Type B pancreatic cell (in vitro differentiated cells): ENCODE results near the gene PRKN. TPM values are rescaled to one million over a fixed set of nuclear protein-coding genes. Genes with fewer than 3 reads are reported as not detected.

ENCODE experiments used
- DNase-seq: peaks from one replicate; pipeline ENCODE4 v3.0.0; 2021; ENCODE audit warnings: mixed read lengths; ENCODE audit not compliant: unreplicated experiment; ENCODE audit errors: extremely low spot score
- H3K27ac Mint-ChIP-seq: 2 replicates; pipeline ENCODE4 v1.8.0; 2021; ENCODE audit warnings: mild to moderate bottlenecking, mixed read lengths
- H3K27me3 Mint-ChIP-seq: 2 replicates; pipeline ENCODE4 v1.8.0; 2021; ENCODE audit warnings: mixed read lengths
- H3K36me3 Mint-ChIP-seq: 2 replicates; pipeline ENCODE4 v1.8.0; 2021; ENCODE audit warnings: mixed read lengths
- H3K4me1 Mint-ChIP-seq: one replicate; pipeline ENCODE4 v1.8.0; 2021; ENCODE audit warnings: mixed read lengths; ENCODE audit not compliant: unreplicated experiment
- H3K4me3 Mint-ChIP-seq: 2 replicates; pipeline ENCODE4 v1.8.0; 2021; ENCODE audit warnings: mild to moderate bottlenecking, mixed read lengths
- H3K9me3 Mint-ChIP-seq: 2 replicates; pipeline ENCODE4 v1.8.0; 2021; ENCODE audit warnings: mixed read lengths
- total RNA-seq: library from RNA; stranded (reverse); gene quantifications from 2 replicates; pipeline ENCODE4 v1.2.1, GENCODE V29; 2021; ENCODE audit warnings: low replicate concordance
- TF ChIP-seq, protein P1 (sequence below): fragments of 200-600 bp; sonication (generic); conservative IDR thresholded peaks from 2 replicates; pipeline ENCODE4 v1.5.0; 2021; ENCODE audit warnings: antibody characterized with exemption, mild to moderate bottlenecking

PRKN gene
- total RNA-seq, 1 donor from 2014 or later: 6.2 TPM

- Mint-ChIP-seq H3K4me3 (no peak overlapping the region), H3K36me3 (no peaks in the 10 kb centered on the region), H3K9me3 (no peaks in the 10 kb centered on the region), H3K4me1 (no peaks in the 10 kb centered on the region), H3K27me3 (no peaks in the 10 kb centered on the region), H3K27ac (no peak overlapping the region)
- TF ChIP-seq, protein P1, sequence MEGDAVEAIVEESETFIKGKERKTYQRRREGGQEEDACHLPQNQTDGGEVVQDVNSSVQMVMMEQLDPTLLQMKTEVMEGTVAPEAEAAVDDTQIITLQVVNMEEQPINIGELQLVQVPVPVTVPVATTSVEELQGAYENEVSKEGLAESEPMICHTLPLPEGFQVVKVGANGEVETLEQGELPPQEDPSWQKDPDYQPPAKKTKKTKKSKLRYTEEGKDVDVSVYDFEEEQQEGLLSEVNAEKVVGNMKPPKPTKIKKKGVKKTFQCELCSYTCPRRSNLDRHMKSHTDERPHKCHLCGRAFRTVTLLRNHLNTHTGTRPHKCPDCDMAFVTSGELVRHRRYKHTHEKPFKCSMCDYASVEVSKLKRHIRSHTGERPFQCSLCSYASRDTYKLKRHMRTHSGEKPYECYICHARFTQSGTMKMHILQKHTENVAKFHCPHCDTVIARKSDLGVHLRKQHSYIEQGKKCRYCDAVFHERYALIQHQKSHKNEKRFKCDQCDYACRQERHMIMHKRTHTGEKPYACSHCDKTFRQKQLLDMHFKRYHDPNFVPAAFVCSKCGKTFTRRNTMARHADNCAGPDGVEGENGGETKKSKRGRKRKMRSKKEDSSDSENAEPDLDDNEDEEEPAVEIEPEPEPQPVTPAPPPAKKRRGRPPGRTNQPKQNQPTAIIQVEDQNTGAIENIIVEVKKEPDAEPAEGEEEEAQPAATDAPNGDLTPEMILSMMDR: no peak
- no peak for DNase-seq
Measured at GRCh38 chr6:162273986-162274385, 453.6 kb downstream of the PRKN start.

- DNase-seq: no peak
- no peaks in the 10 kb centered on the region for H3K4me1 Mint-ChIP-seq
- H3K27ac Mint-ChIP-seq: no peak overlapping the region
- no peaks in the 10 kb centered on the region for H3K9me3 Mint-ChIP-seq
- no peaks in the 10 kb centered on the region for H3K27me3 Mint-ChIP-seq
- TF ChIP-seq, protein P1: no peak
- no peak overlapping the region for H3K4me3 Mint-ChIP-seq
- H3K36me3 Mint-ChIP-seq: no peaks in the 10 kb centered on the region
Measured at GRCh38 chr6:162271922-162272321, 455.6 kb downstream of the PRKN start.

- H3K27ac Mint-ChIP-seq: no peak overlapping the region
- no peak for DNase-seq
- TF ChIP-seq, protein P1: no peak
- H3K27me3 Mint-ChIP-seq: no peaks in the 10 kb centered on the region
- no peaks in the 10 kb centered on the region for H3K4me1 Mint-ChIP-seq
- H3K36me3 Mint-ChIP-seq: no peaks in the 10 kb centered on the region
- no peaks in the 10 kb centered on the region for H3K9me3 Mint-ChIP-seq
- no peak overlapping the region for H3K4me3 Mint-ChIP-seq
Measured at GRCh38 chr6:162270966-162271365, 456.6 kb downstream of the PRKN start.

GRCh38 chr6:162267641-162268040 is 459.9 kb downstream of the PRKN start:
- Mint-ChIP-seq H3K9me3 (peaks cover 10% of the 10 kb centered on the region), H3K4me3 (no peak overlapping the region), H3K27ac (no peak overlapping the region), H3K36me3 (peaks cover 4% of the 10 kb centered on the region), H3K4me1 (peaks cover 6% of the 10 kb centered on the region), H3K27me3 (no peaks in the 10 kb centered on the region)
- TF ChIP-seq, protein P1: no peak
- DNase-seq: no peak

- H3K27me3 Mint-ChIP-seq: no peaks in the 10 kb centered on the region
- H3K9me3 Mint-ChIP-seq: peaks cover 10% of the 10 kb centered on the region
- no peak for DNase-seq
- H3K36me3 Mint-ChIP-seq: peaks cover 4% of the 10 kb centered on the region
- peaks cover 6% of the 10 kb centered on the region for H3K4me1 Mint-ChIP-seq
- H3K27ac Mint-ChIP-seq: no peak overlapping the region
- TF ChIP-seq, protein P1: no peak
- no peak overlapping the region for H3K4me3 Mint-ChIP-seq
Measured at GRCh38 chr6:162267126-162267525, 460.4 kb downstream of the PRKN start.

GRCh38 chr6:162264581-162264980 is 463.0 kb downstream of the PRKN start:
- peaks cover 10% of the 10 kb centered on the region for H3K9me3 Mint-ChIP-seq
- H3K36me3 Mint-ChIP-seq: peaks cover 4% of the 10 kb centered on the region
- H3K4me1 Mint-ChIP-seq: peaks cover 6% of the 10 kb centered on the region
- no peaks in the 10 kb centered on the region for H3K27me3 Mint-ChIP-seq
- H3K27ac Mint-ChIP-seq: no peak overlapping the region
- TF ChIP-seq, protein P1: no peak
- DNase-seq: no peak
- H3K4me3 Mint-ChIP-seq: no peak overlapping the region
